Thyroid gland (tissue), 4 donors: ENCODE data around the gene RANBP2. TPM values are rescaled to one million over a fixed set of nuclear protein-coding genes. Genes with fewer than 3 reads are reported as not detected.
"Not testable (repeated sequence)": the region's sequence is repeated elsewhere in the genome, so short reads cannot be mapped to it uniquely, and the experiment has no call there.

Experiments
- DNase-seq, 2 donors: peaks; one replicate each; pipeline ENCODE4 v3.0.0-alpha.2; 2019
- H3K27ac ChIP-seq, 3 donors: fragments of 200-600 bp; sonication (generic); 1 replicate in 2 of 3; 2 replicates in 1 of 3; pipeline ENCODE4 v1.5.1; 2016 to 2019; ENCODE audit warnings: mild to moderate bottlenecking in 1 of 3, moderate library complexity in 1 of 3
- H3K27me3 ChIP-seq: fragments of 200-600 bp; sonication (generic); one replicate; pipeline ENCODE4 v1.5.1; 2019
- H3K36me3 ChIP-seq, 2 donors: fragments of 200-600 bp; sonication (generic); one replicate each; pipeline ENCODE4 v1.5.1; 2016 to 2019
- H3K4me1 ChIP-seq, 2 donors: fragments of 200-600 bp; sonication (generic); one replicate each; pipeline ENCODE4 v1.5.1; 2017 to 2019
- H3K4me3 ChIP-seq, 3 donors: fragments of 200-600 bp; sonication (generic); replicated peaks in 1 of 3; 1 replicate in 2 of 3; 2 replicates in 1 of 3; pipeline ENCODE4 v1.5.1; 2016; ENCODE audit warnings: mild to moderate bottlenecking in 1 of 3
- H3K9me3 ChIP-seq: fragments of 200-600 bp; sonication (generic); one replicate; pipeline ENCODE4 v1.5.1; 2017
- POLR2A ChIP-seq, 2 donors: fragments of 450-650 bp; IDR thresholded peaks; one replicate each; pipeline ENCODE4 v1.6.1; 2017; ENCODE audit warnings: antibody characterized with exemption in 2 of 2, mild to moderate bottlenecking in 2 of 2, moderate library complexity in 1 of 2
- WGBS, 2 donors: methylation state at CpG; one replicate each; pipeline ENCODE4 v1.1.5; 2017; 5-methylcytosine and 5-hydroxymethylcytosine counted together
- intact Hi-C: fragments of 100-400 bp; cut with DNase I; formaldehyde crosslinking; loops from one replicate; pipeline ENCODE4 v1.15.1; 2023
- total RNA-seq, 4 donors: library from RNA; depleted of rRNA; stranded (reverse); fragments of >200 nt; gene quantifications; one replicate each; pipeline ENCODE4 v1.2.3, GENCODE V29; 2016
- TF ChIP-seq, protein P1 (sequence below), 6 experiments: fragments of 200-600 bp in 3 of 6; fragments of 450-650 bp in 3 of 6; sonication (generic) in 3 of 6; IDR thresholded peaks; one replicate each; pipeline ENCODE4 v1.5.1; 2016 to 2019; ENCODE audit warnings: antibody characterized with exemption in 6 of 6, mild to moderate bottlenecking in 2 of 6, inconsistent platforms in 1 of 6, moderate library complexity in 1 of 6

Gene RANBP2
- total RNA-seq, 4 donors from 2014 or later: 93.7 to 159 (median 107) TPM

DNA sequence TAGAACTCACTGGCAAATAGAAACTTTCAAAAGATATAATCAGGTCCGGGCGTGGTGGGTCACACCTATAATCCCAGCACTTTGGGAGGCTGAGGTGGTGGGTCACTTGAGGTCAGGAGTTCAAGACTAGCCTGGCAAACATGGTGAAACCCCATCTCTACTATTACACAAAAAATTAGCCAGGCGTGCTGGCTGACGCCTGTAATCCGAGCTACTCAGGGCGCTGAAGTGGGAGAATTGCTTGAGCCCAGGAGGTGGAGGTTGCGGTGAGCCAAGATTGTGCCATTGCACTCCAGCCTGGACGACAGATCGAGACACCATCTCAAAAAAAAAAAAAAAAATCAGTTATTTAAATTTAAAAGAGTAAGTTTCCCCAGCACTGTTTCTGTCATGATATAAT, 38.7 kb downstream of the RANBP2 start:
- intact Hi-C loops: not testable (repeated sequence)

DNA sequence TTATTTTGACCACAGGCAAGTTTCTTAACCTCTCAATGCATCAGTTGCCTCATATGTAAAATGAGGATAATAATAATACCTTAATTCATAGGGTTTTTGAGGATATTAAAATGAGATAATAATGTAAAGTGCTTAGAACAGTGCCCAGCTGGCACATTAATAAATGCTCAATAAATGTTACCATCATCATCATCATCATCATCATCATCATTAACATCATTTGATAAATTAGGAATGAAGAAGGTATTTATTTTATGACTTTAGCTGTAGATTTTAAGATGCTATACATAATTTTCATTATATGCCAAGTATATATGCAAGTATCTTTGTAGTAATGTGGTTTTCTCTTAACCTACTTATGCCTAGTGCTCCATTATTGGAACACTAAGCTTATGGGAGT, 43.3 kb downstream of the RANBP2 start:
- H3K27ac ChIP-seq, H3K4me3 ChIP-seq, DNase-seq, H3K4me1 ChIP-seq, H3K9me3 ChIP-seq, intact Hi-C loops, H3K27me3 ChIP-seq: not testable (repeated sequence)
- H3K36me3 ChIP-seq: peaks cover 24 to 35% of the 10 kb centered on the region in 2 donors

More for the DNA sequence above, 38.7 kb downstream of the RANBP2 start:
- H3K4me3 ChIP-seq, H3K9me3 ChIP-seq, H3K27ac ChIP-seq, H3K4me1 ChIP-seq, H3K27me3 ChIP-seq, DNase-seq: not testable (repeated sequence)
- 96 to 97% methylated on average over 9 of the region's 9 CpGs for WGBS, 2 donors
- peaks cover 10 to 32% of the 10 kb centered on the region in 2 donors for H3K36me3 ChIP-seq

DNA sequence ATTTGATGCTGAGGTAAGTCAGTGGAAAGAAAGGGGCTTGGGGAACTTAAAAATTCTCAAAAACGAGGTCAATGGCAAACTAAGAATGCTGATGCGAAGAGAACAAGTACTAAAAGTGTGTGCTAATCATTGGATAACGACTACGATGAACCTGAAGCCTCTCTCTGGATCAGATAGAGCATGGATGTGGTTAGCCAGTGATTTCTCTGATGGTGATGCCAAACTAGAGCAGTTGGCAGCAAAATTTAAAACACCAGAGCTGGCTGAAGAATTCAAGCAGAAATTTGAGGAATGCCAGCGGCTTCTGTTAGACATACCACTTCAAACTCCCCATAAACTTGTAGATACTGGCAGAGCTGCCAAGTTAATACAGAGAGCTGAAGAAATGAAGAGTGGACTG, 47.4 kb downstream of the RANBP2 start:
- DNase-seq, H3K9me3 ChIP-seq, intact Hi-C loops, H3K27me3 ChIP-seq, H3K4me1 ChIP-seq, H3K27ac ChIP-seq, H3K4me3 ChIP-seq: not testable (repeated sequence)
- WGBS, 2 donors: 93 to 94% methylated on average over 5 of the region's 5 CpGs
- H3K36me3 ChIP-seq: peaks cover 24 to 29% of the 10 kb centered on the region in 2 donors

DNA sequence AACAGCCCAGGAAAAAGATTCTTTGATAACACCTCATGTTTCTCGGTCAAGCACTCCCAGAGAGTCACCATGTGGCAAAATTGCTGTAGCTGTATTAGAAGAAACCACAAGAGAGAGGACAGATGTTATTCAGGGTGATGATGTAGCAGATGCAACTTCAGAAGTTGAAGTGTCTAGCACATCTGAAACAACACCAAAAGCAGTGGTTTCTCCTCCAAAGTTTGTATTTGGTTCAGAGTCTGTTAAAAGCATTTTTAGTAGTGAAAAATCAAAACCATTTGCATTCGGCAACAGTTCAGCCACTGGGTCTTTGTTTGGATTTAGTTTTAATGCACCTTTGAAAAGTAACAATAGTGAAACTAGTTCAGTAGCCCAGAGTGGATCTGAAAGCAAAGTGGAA, 48.6 kb downstream of the RANBP2 start:
- 92 to 97% methylated on average over 1 of the region's 2 CpGs for WGBS, 2 donors
- H3K9me3 ChIP-seq, DNase-seq, intact Hi-C loops, H3K27me3 ChIP-seq, H3K27ac ChIP-seq, H3K4me3 ChIP-seq, H3K4me1 ChIP-seq: not testable (repeated sequence)
- H3K36me3 ChIP-seq: peaks cover 32 to 36% of the 10 kb centered on the region in 2 donors

DNA sequence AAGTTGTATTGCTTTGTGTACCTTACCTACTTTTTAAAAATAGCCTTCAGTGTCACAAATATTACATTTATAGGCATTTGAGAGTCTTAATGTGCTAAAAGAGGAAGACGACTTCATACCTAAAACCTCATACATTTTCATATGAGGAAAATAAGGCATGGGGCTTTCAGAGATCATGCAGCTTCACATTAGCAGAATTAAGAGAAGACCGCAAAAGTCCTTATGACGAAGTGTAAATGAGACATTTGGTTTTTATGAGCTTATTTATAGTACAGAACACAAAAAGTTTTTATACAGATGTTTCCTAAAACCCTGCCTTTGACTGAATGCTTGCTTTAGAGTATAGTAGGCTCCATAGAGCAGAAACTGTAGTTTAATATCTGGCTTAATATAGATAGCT, 57.2 kb downstream of the RANBP2 start:
- Histone ChIP-seq H3K27ac (no peak overlapping the region), H3K4me3 (no peak overlapping the region), H3K36me3 (peaks cover 35 to 39% of the 10 kb centered on the region in 2 donors), H3K27me3 (no peaks in the 10 kb centered on the region), H3K4me1 (no peaks in the 10 kb centered on the region), H3K9me3 (no peaks in the 10 kb centered on the region)
- DNase-seq: no peak
- WGBS, 2 donors: 97 to 98% methylated on average over 3 of the region's 3 CpGs
- TF ChIP-seq POLR2A (IDR thresholded peaks at IDR 0.05): no peak
- TF ChIP-seq, protein P1, sequence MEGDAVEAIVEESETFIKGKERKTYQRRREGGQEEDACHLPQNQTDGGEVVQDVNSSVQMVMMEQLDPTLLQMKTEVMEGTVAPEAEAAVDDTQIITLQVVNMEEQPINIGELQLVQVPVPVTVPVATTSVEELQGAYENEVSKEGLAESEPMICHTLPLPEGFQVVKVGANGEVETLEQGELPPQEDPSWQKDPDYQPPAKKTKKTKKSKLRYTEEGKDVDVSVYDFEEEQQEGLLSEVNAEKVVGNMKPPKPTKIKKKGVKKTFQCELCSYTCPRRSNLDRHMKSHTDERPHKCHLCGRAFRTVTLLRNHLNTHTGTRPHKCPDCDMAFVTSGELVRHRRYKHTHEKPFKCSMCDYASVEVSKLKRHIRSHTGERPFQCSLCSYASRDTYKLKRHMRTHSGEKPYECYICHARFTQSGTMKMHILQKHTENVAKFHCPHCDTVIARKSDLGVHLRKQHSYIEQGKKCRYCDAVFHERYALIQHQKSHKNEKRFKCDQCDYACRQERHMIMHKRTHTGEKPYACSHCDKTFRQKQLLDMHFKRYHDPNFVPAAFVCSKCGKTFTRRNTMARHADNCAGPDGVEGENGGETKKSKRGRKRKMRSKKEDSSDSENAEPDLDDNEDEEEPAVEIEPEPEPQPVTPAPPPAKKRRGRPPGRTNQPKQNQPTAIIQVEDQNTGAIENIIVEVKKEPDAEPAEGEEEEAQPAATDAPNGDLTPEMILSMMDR (IDR thresholded peaks at IDR 0.05): no peak
- intact Hi-C loops: no loop called here

DNA sequence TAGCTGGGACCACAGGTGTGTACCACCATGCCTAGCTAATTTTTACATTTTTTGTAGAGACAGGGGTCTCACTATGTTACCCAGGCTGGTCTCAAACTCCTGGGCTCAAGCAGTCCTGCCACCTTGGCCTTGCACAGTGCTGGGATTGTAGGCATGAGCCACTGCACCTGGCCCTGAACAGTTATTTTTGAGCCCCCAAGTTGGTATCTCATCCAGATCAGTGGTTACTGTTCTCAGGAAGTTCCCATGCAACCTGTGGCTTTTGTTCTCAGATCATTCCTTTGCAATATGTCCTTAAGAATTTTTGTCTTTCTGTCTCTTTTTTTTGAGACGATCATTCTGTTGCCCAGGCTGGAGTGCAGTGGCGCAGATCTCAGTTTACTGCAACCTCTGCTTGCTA, 59.6 kb downstream of the RANBP2 start:
- TF ChIP-seq POLR2A (IDR thresholded peaks at IDR 0.05): no peak
- TF ChIP-seq, protein P1 (IDR thresholded peaks at IDR 0.05): no peak
- H3K27ac ChIP-seq: no peak overlapping the region
- 95 to 98% methylated on average over 2 of the region's 2 CpGs for WGBS, 2 donors
- peaks cover 32 to 41% of the 10 kb centered on the region in 2 donors for H3K36me3 ChIP-seq
- no peaks in the 10 kb centered on the region for H3K27me3 ChIP-seq
- DNase-seq: no peak
- intact Hi-C loops: no loop called here
- H3K4me1 ChIP-seq: no peaks in the 10 kb centered on the region
- H3K9me3 ChIP-seq: no peaks in the 10 kb centered on the region
- no peak overlapping the region for H3K4me3 ChIP-seq

DNA sequence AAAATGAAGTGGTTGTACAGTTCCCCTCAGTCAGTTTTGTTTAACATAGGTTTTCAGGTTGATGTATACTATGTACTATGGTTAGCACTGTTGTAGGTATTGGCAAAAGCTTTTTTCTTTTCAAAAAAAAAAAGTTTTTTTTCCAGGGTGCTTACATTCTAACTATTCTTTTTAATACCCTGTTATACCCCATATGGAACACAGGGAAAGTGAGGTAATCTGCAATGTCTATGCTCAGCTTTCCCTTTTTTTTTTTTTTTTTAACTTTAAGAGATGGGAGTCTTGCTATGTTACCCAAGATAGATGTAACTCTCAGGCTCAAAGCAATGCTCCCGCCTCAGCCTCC, 66.7 kb downstream of the RANBP2 start:
- Histone ChIP-seq H3K9me3 (no peaks in the 10 kb centered on the region), H3K27ac (peak overlapping the region in 2 of 3 donors; percentile 42 to 65), H3K27me3 (no peaks in the 10 kb centered on the region), H3K4me1 (no peaks in the 10 kb centered on the region), H3K36me3 (peaks cover 18 to 24% of the 10 kb centered on the region in 2 donors), H3K4me3 (peak overlapping the region in 2 of 3 donors; percentile 71 to 92)
- intact Hi-C loops: no loop called here
- TF ChIP-seq POLR2A (IDR thresholded peaks at IDR 0.05): no peak
- TF ChIP-seq, protein P1 (IDR thresholded peaks at IDR 0.05): no peak
- WGBS, 2 donors: 3 to 6% methylated on average over 1 of the region's 1 CpG
- DNase-seq: no peak
